ENCODE data around the gene NT5DC3.

GRCh38 chr12:103833095-103833775 is 7.8 kb downstream of the NT5DC3 start:
- TF ChIP-seq POLR2A (IDR thresholded peaks at IDR 0.05; ENCODE audit: low read length) (no peak), RFX5 (IDR thresholded peaks at IDR 0.05) (no peak), EP300 (IDR thresholded peaks at IDR 0.05) (no peak), BHLHE40 (IDR thresholded peaks at IDR 0.05; ENCODE audit: low read depth, low read length) (no peak), MAX (IDR thresholded peaks at IDR 0.05) (no peak), HES2 (IDR thresholded peaks at IDR 0.05) (no peak), PHF8 (IDR thresholded peaks at IDR 0.05; ENCODE audit: borderline replicate concordance, low read depth) (no peak), FOSB (CRISPR knock-in tag; IDR thresholded peaks at IDR 0.05) (no peak), HEYL (CRISPR knock-in tag; IDR thresholded peaks at IDR 0.05) (no peak), HOXB5 (CRISPR knock-in tag; IDR thresholded peaks at IDR 0.05) (no peak)
- TF ChIP-seq, protein P1, sequence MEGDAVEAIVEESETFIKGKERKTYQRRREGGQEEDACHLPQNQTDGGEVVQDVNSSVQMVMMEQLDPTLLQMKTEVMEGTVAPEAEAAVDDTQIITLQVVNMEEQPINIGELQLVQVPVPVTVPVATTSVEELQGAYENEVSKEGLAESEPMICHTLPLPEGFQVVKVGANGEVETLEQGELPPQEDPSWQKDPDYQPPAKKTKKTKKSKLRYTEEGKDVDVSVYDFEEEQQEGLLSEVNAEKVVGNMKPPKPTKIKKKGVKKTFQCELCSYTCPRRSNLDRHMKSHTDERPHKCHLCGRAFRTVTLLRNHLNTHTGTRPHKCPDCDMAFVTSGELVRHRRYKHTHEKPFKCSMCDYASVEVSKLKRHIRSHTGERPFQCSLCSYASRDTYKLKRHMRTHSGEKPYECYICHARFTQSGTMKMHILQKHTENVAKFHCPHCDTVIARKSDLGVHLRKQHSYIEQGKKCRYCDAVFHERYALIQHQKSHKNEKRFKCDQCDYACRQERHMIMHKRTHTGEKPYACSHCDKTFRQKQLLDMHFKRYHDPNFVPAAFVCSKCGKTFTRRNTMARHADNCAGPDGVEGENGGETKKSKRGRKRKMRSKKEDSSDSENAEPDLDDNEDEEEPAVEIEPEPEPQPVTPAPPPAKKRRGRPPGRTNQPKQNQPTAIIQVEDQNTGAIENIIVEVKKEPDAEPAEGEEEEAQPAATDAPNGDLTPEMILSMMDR (IDR thresholded peaks at IDR 0.05), result no peak
